T-helper 2 cell treated with Interferon-gamma antibody and Interleukin-4, amounts not matched to agents 5 μg/mL and 100 μg/mL, for 36 hours (primary cell): ENCODE data around the gene CCDC167.
"Not testable (repeated sequence)": the region's sequence is repeated elsewhere in the genome, so short reads cannot be mapped to it uniquely, and the experiment has no call there.

ENCODE experiments used
- DNase-seq: peaks from one replicate; pipeline ENCODE4 v3.0.0; 2021; ENCODE audit warnings: low spot score
- H3K27ac Mint-ChIP-seq: one replicate; pipeline ENCODE4 v1.8.0; 2021; ENCODE audit warnings: mild to moderate bottlenecking, mixed read lengths
- H3K27me3 Mint-ChIP-seq: one replicate; pipeline ENCODE4 v1.8.0; 2021; ENCODE audit warnings: low read depth, mixed read lengths
- H3K36me3 Mint-ChIP-seq: one replicate; pipeline ENCODE4 v1.8.0; 2021; ENCODE audit warnings: low read depth, mixed read lengths
- H3K4me1 Mint-ChIP-seq: one replicate; pipeline ENCODE4 v1.8.0; 2021; ENCODE audit warnings: low read depth, mixed read lengths
- H3K4me3 Mint-ChIP-seq: one replicate; pipeline ENCODE4 v1.8.0; 2022; ENCODE audit warnings: mild to moderate bottlenecking, moderate library complexity, mixed read lengths
- H3K9me3 Mint-ChIP-seq: one replicate; pipeline ENCODE4 v1.8.0; 2021; ENCODE audit warnings: mixed read lengths

Gene CCDC167

GRCh38 chr6:37511910-37512399, 12.3 kb upstream of the CCDC167 start:
- Mint-ChIP-seq H3K27me3 (no peaks in the 10 kb centered on the region), H3K27ac (no peak overlapping the region), H3K9me3 (peaks cover 4% of the 10 kb centered on the region), H3K4me3 (no peak overlapping the region), H3K4me1 (peaks cover 41% of the 10 kb centered on the region), H3K36me3 (peaks cover 2% of the 10 kb centered on the region)
- no peak for DNase-seq

GRCh38 chr6:37511201-37511600, 11.5 kb upstream of the CCDC167 start:
- no peak overlapping the region for H3K27ac Mint-ChIP-seq
- peaks cover 4% of the 10 kb centered on the region for H3K9me3 Mint-ChIP-seq
- no peaks in the 10 kb centered on the region for H3K27me3 Mint-ChIP-seq
- no peak for DNase-seq
- peaks cover 2% of the 10 kb centered on the region for H3K36me3 Mint-ChIP-seq
- peaks cover 33% of the 10 kb centered on the region for H3K4me1 Mint-ChIP-seq
- H3K4me3 Mint-ChIP-seq: no peak overlapping the region

- Mint-ChIP-seq H3K4me3 (peak overlapping the region; percentile 13), H3K4me1 (peaks cover 26% of the 10 kb centered on the region), H3K36me3 (peaks cover 2% of the 10 kb centered on the region), H3K27me3 (no peaks in the 10 kb centered on the region), H3K9me3 (peaks cover 4% of the 10 kb centered on the region), H3K27ac (peak overlapping the region; percentile 49)
- DNase-seq: peak; percentile 49
Observed at GRCh38 chr6:37507690-37508421, 8.2 kb upstream of the CCDC167 start.

GRCh38 chr6:37507077-37507476, 7.4 kb upstream of the CCDC167 start:
- no peaks in the 10 kb centered on the region for H3K27me3 Mint-ChIP-seq
- H3K27ac Mint-ChIP-seq: no peak overlapping the region
- no peak overlapping the region for H3K4me3 Mint-ChIP-seq
- H3K9me3 Mint-ChIP-seq: peaks cover 4% of the 10 kb centered on the region
- H3K36me3 Mint-ChIP-seq: peaks cover 2% of the 10 kb centered on the region
- peaks cover 34% of the 10 kb centered on the region for H3K4me1 Mint-ChIP-seq
- no peak for DNase-seq

- Mint-ChIP-seq H3K4me1 (peaks cover 38% of the 10 kb centered on the region), H3K36me3 (peaks cover 2% of the 10 kb centered on the region), H3K4me3 (no peak overlapping the region), H3K27ac (no peak overlapping the region), H3K9me3 (peaks cover 4% of the 10 kb centered on the region), H3K27me3 (no peaks in the 10 kb centered on the region)
- DNase-seq: no peak
Observed at GRCh38 chr6:37506479-37506878, 6.8 kb upstream of the CCDC167 start.

GRCh38 chr6:37504024-37504423, 4.3 kb upstream of the CCDC167 start:
- Mint-ChIP-seq H3K36me3 (peaks cover 4% of the 10 kb centered on the region), H3K4me1 (peaks cover 48% of the 10 kb centered on the region), H3K9me3 (peaks cover 4% of the 10 kb centered on the region), H3K27me3 (no peaks in the 10 kb centered on the region), H3K27ac (no peak overlapping the region), H3K4me3 (no peak overlapping the region)
- no peak for DNase-seq

GRCh38 chr6:37503309-37503965, 3.7 kb upstream of the CCDC167 start:
- Mint-ChIP-seq H3K9me3 (peaks cover 2% of the 10 kb centered on the region), H3K4me3 (peak overlapping the region; percentile 70), H3K27me3 (no peaks in the 10 kb centered on the region), H3K4me1 (peaks cover 51% of the 10 kb centered on the region), H3K36me3 (peaks cover 4% of the 10 kb centered on the region), H3K27ac (peak overlapping the region; percentile 95)
- DNase-seq: no peak

- peaks cover 48% of the 10 kb centered on the region for H3K4me1 Mint-ChIP-seq
- peaks cover 6% of the 10 kb centered on the region for H3K36me3 Mint-ChIP-seq
- no peaks in the 10 kb centered on the region for H3K27me3 Mint-ChIP-seq
- H3K27ac Mint-ChIP-seq: peak overlapping the region; percentile 95
- no peaks in the 10 kb centered on the region for H3K9me3 Mint-ChIP-seq
- H3K4me3 Mint-ChIP-seq: peak overlapping the region; percentile 70
- peak; percentile 30 for DNase-seq
Observed at GRCh38 chr6:37502703-37503291, 3.1 kb upstream of the CCDC167 start.

- Mint-ChIP-seq H3K27ac (peak overlapping the region; percentile 95), H3K4me3 (peak overlapping the region; percentile 70), H3K9me3 (no peaks in the 10 kb centered on the region), H3K36me3 (peaks cover 6% of the 10 kb centered on the region), H3K27me3 (no peaks in the 10 kb centered on the region), H3K4me1 (peaks cover 49% of the 10 kb centered on the region)
- peak; percentile 40 for DNase-seq
Observed at GRCh38 chr6:37501632-37502491, 2.2 kb upstream of the CCDC167 start.

- Mint-ChIP-seq H3K27ac (peak overlapping the region; percentile 15), H3K4me1 (peaks cover 52% of the 10 kb centered on the region)
- not testable (repeated sequence) for DNase-seq, H3K4me3 Mint-ChIP-seq, H3K9me3 Mint-ChIP-seq, H3K36me3 Mint-ChIP-seq, H3K27me3 Mint-ChIP-seq
Observed at GRCh38 chr6:37500904-37501303, 1.2 kb upstream of the CCDC167 start.

GRCh38 chr6:37500294-37500608, 558 bp upstream of the CCDC167 start:
- Mint-ChIP-seq H3K4me1 (peaks cover 58% of the 10 kb centered on the region), H3K9me3 (no peaks in the 10 kb centered on the region)

GRCh38 chr6:37496951-37497885, 2.5 kb downstream of the CCDC167 start:
- no peak for DNase-seq
- no peaks in the 10 kb centered on the region for H3K9me3 Mint-ChIP-seq
- H3K36me3 Mint-ChIP-seq: peaks cover 13% of the 10 kb centered on the region
- peaks cover 46% of the 10 kb centered on the region for H3K4me1 Mint-ChIP-seq
- H3K27ac Mint-ChIP-seq: no peak overlapping the region
- no peaks in the 10 kb centered on the region for H3K27me3 Mint-ChIP-seq
- H3K4me3 Mint-ChIP-seq: no peak overlapping the region

More at GRCh38 chr6:37500294-37500608, 558 bp upstream of the CCDC167 start:
- H3K27me3 Mint-ChIP-seq: no peaks in the 10 kb centered on the region
- no peak for DNase-seq
- peak overlapping the region; percentile 99 for H3K4me3 Mint-ChIP-seq
- peaks cover 10% of the 10 kb centered on the region for H3K36me3 Mint-ChIP-seq
- peak overlapping the region; percentile 99 for H3K27ac Mint-ChIP-seq
